Body of pancreas (tissue), 4 donors: ENCODE data around the gene PRKAB1. TPM values are rescaled to one million over a fixed set of nuclear protein-coding genes. Genes with fewer than 3 reads are reported as not detected.

Experiments used
- ATAC-seq: fragments of 150-250 bp; one replicate; pipeline ENCODE4 v1.9.1; 2016
- DNase-seq, 4 donors: peaks; one replicate each; pipeline ENCODE4 v3.0.0-alpha.2; 2019
- H3K27ac ChIP-seq, 4 donors: fragments of 200-600 bp; sonication (generic); 1 replicate in 3 of 4; 2 replicates in 1 of 4; pipeline versions ENCODE4 v1.5.1 to v1.6.1; 2016 to 2019; ENCODE audit warnings: mild to moderate bottlenecking in 1 of 4, mixed read lengths in 1 of 4, moderate library complexity in 1 of 4
- H3K27me3 ChIP-seq, 2 donors: fragments of 200-600 bp; sonication (generic); one replicate each; pipeline ENCODE4 v1.6.0; 2016; ENCODE audit warnings: mild to moderate bottlenecking in 1 of 2
- H3K36me3 ChIP-seq, 2 donors: fragments of 200-600 bp; sonication (generic); replicated peaks in 1 of 2; 2 replicates each; pipeline ENCODE4 v1.5.1; 2016; ENCODE audit warnings: low read depth in 2 of 2; ENCODE audit not compliant: insufficient read depth in 1 of 2
- H3K4me1 ChIP-seq: fragments of 200-600 bp; sonication (generic); one replicate; pipeline ENCODE4 v1.6.0; 2016
- H3K4me3 ChIP-seq, 2 donors: fragments of 200-600 bp; sonication (generic); 1 replicate in 1 of 2; 2 replicates in 1 of 2; pipeline ENCODE4 v1.5.1; 2016 to 2019
- H3K9me3 ChIP-seq, 3 donors: fragments of 200-600 bp; sonication (generic); 1 replicate in 2 of 3; 2 replicates in 1 of 3; pipeline ENCODE4 v1.5.1; 2016
- CTCF ChIP-seq, 7 experiments: fragments of 450-650 bp in 4 of 7; fragments of 200-600 bp in 3 of 7; sonication (generic) in 3 of 7; IDR thresholded peaks; one replicate each; pipeline ENCODE4 v1.5.1; 2016 to 2019; ENCODE audit warnings: antibody characterized with exemption in 7 of 7
- POLR2A ChIP-seq, 3 donors: fragments of 450-650 bp; IDR thresholded peaks; one replicate each; pipeline ENCODE4 v1.6.1; 2016; ENCODE audit warnings: antibody characterized with exemption in 3 of 3, mild to moderate bottlenecking in 2 of 3
- WGBS, 2 donors: methylation state at CpG; one replicate each; pipeline ENCODE4 v1.1.5; 2017; 5-methylcytosine and 5-hydroxymethylcytosine counted together
- intact Hi-C: fragments of 100-400 bp; cut with DNase I; formaldehyde crosslinking; loops from one replicate; pipeline ENCODE4 v1.15.1; 2023
- total RNA-seq, 2 donors: library from RNA; depleted of rRNA; stranded (reverse); fragments of >200 nt; gene quantifications; one replicate each; pipeline ENCODE4 v1.1.0, GENCODE V29; 2016

Gene PRKAB1
- total RNA-seq, 2 donors from 2014 or later: 13.5 to 20.5 TPM

- DNase-seq (no peak), ATAC-seq (no peak)
- H3K36me3 ChIP-seq: no peaks in the 10 kb centered on the region
- H3K4me3 ChIP-seq: no peak overlapping the region
- no peaks in the 10 kb centered on the region for H3K9me3 ChIP-seq
- TF ChIP-seq POLR2A (IDR thresholded peaks at IDR 0.05) (no peak), CTCF (IDR thresholded peaks at IDR 0.05) (no peak)
- H3K27me3 ChIP-seq: no peaks in the 10 kb centered on the region
- H3K27ac ChIP-seq: no peak overlapping the region
- intact Hi-C loops: no loop called here
- WGBS, 2 donors: 84 to 96% methylated on average over 15 of the region's 15 CpGs
- peaks cover 5% of the 10 kb centered on the region for H3K4me1 ChIP-seq
These were observed 43.1 kb downstream of the PRKAB1 start for GRCh38 chr12:119710965-119711551.

GRCh38 chr12:119711693-119712092 is 43.8 kb downstream of the PRKAB1 start:
- Histone ChIP-seq H3K4me3 (no peak overlapping the region), H3K9me3 (no peaks in the 10 kb centered on the region), H3K4me1 (peaks cover 11% of the 10 kb centered on the region), H3K27me3 (no peaks in the 10 kb centered on the region), H3K27ac (no peak overlapping the region), H3K36me3 (no peaks in the 10 kb centered on the region)
- ATAC-seq: no peak
- intact Hi-C loops: no loop called here
- DNase-seq: no peak
- TF ChIP-seq CTCF (IDR thresholded peaks at IDR 0.05) (no peak), POLR2A (IDR thresholded peaks at IDR 0.05) (no peak)
- 95 to 96% methylated on average over 4 of the region's 4 CpGs for WGBS, 2 donors

- no peaks in the 10 kb centered on the region for H3K36me3 ChIP-seq
- 95 to 96% methylated on average over 11 of the region's 11 CpGs for WGBS, 2 donors
- TF ChIP-seq POLR2A (IDR thresholded peaks at IDR 0.05) (no peak), CTCF (IDR thresholded peaks at IDR 0.05) (no peak)
- H3K4me1 ChIP-seq: peaks cover 16% of the 10 kb centered on the region
- ATAC-seq: no peak
- no peaks in the 10 kb centered on the region for H3K27me3 ChIP-seq
- DNase-seq: no peak
- no peaks in the 10 kb centered on the region for H3K9me3 ChIP-seq
- no peak overlapping the region for H3K4me3 ChIP-seq
- H3K27ac ChIP-seq: no peak overlapping the region
- intact Hi-C loops: no loop called here
These were observed 44.8 kb downstream of the PRKAB1 start for GRCh38 chr12:119712721-119713120.

- Histone ChIP-seq H3K9me3 (no peaks in the 10 kb centered on the region), H3K4me1 (peaks cover 16% of the 10 kb centered on the region), H3K27ac (no peak overlapping the region), H3K4me3 (no peak overlapping the region), H3K27me3 (no peaks in the 10 kb centered on the region), H3K36me3 (no peaks in the 10 kb centered on the region)
- intact Hi-C loops: no loop called here
- DNase-seq (peak in 1 of 4 donors; percentile 62), ATAC-seq (no peak)
- TF ChIP-seq POLR2A (IDR thresholded peaks at IDR 0.05): no peak
- no peak for TF ChIP-seq CTCF (IDR thresholded peaks at IDR 0.05)
- 91 to 93% methylated on average over 8 of the region's 8 CpGs for WGBS, 2 donors
These were observed 45.7 kb downstream of the PRKAB1 start for GRCh38 chr12:119713551-119714031.
